Kidney (tissue), 14 donors: ENCODE results near the gene SLC23A2. TPM values are rescaled to one million over a fixed set of nuclear protein-coding genes. Genes with fewer than 3 reads are reported as not detected.

ENCODE experiments used
- DNase-seq, 5 donors: peaks; one replicate each; pipeline ENCODE4 v3.0.0-alpha.2; 2013 to 2020
- FAIRE-seq: peaks from 2 replicates; lab custom pipeline; 2012; peaks lifted over from hg19 to GRCh38; lab: Jason Lieb, UNC
- H3K27ac ChIP-seq, 2 donors: one replicate each; pipeline ENCODE4 v1.7.0; 2013; ENCODE audit warnings: low read depth in 2 of 2, low read length in 2 of 2, inconsistent platforms in 1 of 2
- H3K27me3 ChIP-seq: one replicate; pipeline ENCODE4 v1.7.1; 2013; ENCODE audit warnings: low read length, inconsistent platforms; ENCODE audit not compliant: control insufficient read depth, insufficient read depth
- H3K36me3 ChIP-seq, 3 donors: one replicate each; pipeline versions ENCODE4 v1.7.0 to v1.7.1; 2013; ENCODE audit warnings: low read length in 3 of 3, control low read depth in 1 of 3, inconsistent platforms in 1 of 3; ENCODE audit not compliant: insufficient read depth in 3 of 3, control insufficient read depth in 2 of 3
- H3K4me1 ChIP-seq, 3 donors: one replicate each; pipeline versions ENCODE4 v1.7.0 to v1.7.1; 2013; ENCODE audit warnings: low read length in 3 of 3, inconsistent platforms in 1 of 3, low read depth in 1 of 3; ENCODE audit not compliant: control insufficient read depth in 2 of 3, insufficient read depth in 2 of 3
- H3K4me3 ChIP-seq, 3 donors: one replicate each; pipeline versions ENCODE4 v1.7.0 to v1.8.1; 2013; ENCODE audit warnings: low read length in 3 of 3, control low read depth in 1 of 3, inconsistent platforms in 1 of 3
- H3K9ac ChIP-seq, 3 donors: one replicate each; pipeline versions ENCODE4 v1.7.0 to v1.7.1; 2013; ENCODE audit warnings: low read length in 3 of 3, control low read depth in 1 of 3, inconsistent platforms in 1 of 3
- H3K9me3 ChIP-seq, 3 donors: one replicate each; pipeline versions ENCODE4 v1.7.0 to v1.7.1; 2013; ENCODE audit warnings: low read length in 3 of 3, control low read depth in 1 of 3, inconsistent platforms in 1 of 3; ENCODE audit not compliant: control insufficient read depth in 2 of 3, insufficient read depth in 1 of 3
- CTCF ChIP-seq: IDR thresholded peaks from 3 replicates; pipeline ENCODE4 v1.5.1; 2012; ENCODE audit warnings: mild to moderate bottlenecking, moderate library complexity, borderline replicate concordance; ENCODE audit not compliant: insufficient read depth; ENCODE audit errors: extremely low read depth
- intact Hi-C: fragments of 100-400 bp; cut with DNase I; formaldehyde crosslinking; loops from one replicate; pipeline ENCODE4 v1.11.1; 2022
- polyA plus RNA-seq: library from polyadenylated mRNA; stranded (reverse); fragments of 350-450 nt; fragmentation: Illumina TruSeq; extraction: RNeasy Lipid Tissue Mini Kit (QIAGEN cat#74804); gene quantifications from one replicate; pipeline ENCODE4 v1.2.3, GENCODE V29; 2014; ENCODE audit warnings: low read depth, low replicate concordance; ENCODE audit not compliant: insufficient read depth
- total RNA-seq: library from RNA; stranded (reverse); fragmentation: NEBNext Ultra II Directional; extraction: Animal tissue kit (Norgen Biotek cat#: 25700); gene quantifications from one replicate; pipeline ENCODE4 v1.2.1, GENCODE V29; 2021
- donor health status: control.
- donor health status: control.
- donor health status: control.
- donor health status: control.
- donor health status: control.
- donor health status: DM: yes; HTN: yes; CAD: no.
- donor health status: Normal renal cell carcinoma (clear cell type).

The SLC23A2 gene
- total and polyA plus RNA-seq, 2 donors from 2014 or later, result 4.8 to 20.5 TPM

GRCh38 chr20:4813076-4813862 lies 188.0 kb downstream of the SLC23A2 start:
- intact Hi-C loops, result no loop called here
- Histone ChIP-seq H3K9me3 (no peaks in the 10 kb centered on the region), H3K27ac (peak overlapping the region; percentile 33 to 71), H3K36me3 (no peaks in the 10 kb centered on the region), H3K27me3 (no peaks in the 10 kb centered on the region), H3K4me3 (no peak overlapping the region), H3K9ac (no peak overlapping the region), H3K4me1 (peaks cover 3 to 10% (median 3%) of the 10 kb centered on the region in 3 donors)
- DNase-seq (peak; percentile 73 to 87 (median 82)), FAIRE-seq (no peak)
- TF ChIP-seq CTCF, result no peak

DNA sequence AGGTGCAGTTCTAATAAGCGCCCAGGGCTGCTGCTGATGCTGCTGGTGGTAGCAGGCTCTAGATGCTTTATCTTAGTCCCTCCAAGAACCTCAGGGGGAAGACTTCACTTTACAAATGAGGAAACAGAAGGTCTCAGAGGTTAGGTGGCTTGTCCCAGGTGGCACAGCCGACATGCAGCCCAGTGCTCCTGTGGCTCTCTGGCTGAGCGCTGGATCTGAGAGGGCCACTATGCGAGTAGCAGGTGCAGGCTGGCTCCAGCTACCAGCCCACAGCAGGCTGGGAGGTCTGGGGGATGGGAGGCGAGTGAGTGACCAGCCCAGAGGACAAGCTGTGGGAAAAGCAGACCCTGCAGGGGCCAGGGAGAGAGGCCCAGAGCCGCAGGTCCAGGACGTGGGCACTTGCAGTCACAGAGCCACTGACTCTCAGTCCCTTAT lies 188.7 kb downstream of the SLC23A2 start:
- DNase-seq, result peak in 1 of 5 donors; percentile 69
- TF ChIP-seq CTCF, result no peak
- no peak for FAIRE-seq
- intact Hi-C loops, result no loop called here
- H3K9ac ChIP-seq, result no peak overlapping the region
- H3K4me3 ChIP-seq, result no peak overlapping the region
- H3K27ac ChIP-seq, result peak overlapping the region in 1 of 2 donors; percentile 50
- no peaks in the 10 kb centered on the region for H3K36me3 ChIP-seq
- no peaks in the 10 kb centered on the region for H3K9me3 ChIP-seq
- no peaks in the 10 kb centered on the region for H3K27me3 ChIP-seq
- H3K4me1 ChIP-seq, result peaks cover 3 to 10% (median 3%) of the 10 kb centered on the region in 3 donors

DNA sequence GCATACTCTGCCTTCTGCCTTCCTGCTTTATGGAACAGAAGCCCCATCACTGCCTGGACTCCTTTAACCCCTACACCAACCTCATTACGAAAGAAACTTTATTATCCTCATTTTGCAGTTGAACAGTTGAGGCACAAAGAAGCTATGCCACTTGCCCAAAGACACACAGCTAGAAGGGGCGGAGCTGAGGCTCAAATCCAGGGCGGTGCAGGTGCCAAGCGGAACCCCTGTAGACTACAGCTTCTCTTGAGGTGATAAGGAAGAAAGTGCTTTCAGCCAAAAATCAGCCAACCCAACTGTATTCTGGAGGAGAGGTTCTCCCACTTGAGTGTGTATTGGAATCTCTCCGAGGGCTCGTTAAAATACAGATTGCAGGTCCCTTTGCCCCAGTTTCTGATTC lies 189.1 kb downstream of the SLC23A2 start:
- no peak overlapping the region for H3K4me3 ChIP-seq

More for the DNA sequence above, 189.1 kb downstream of the SLC23A2 start:
- no peak for TF ChIP-seq CTCF
- Histone ChIP-seq H3K4me1 (peaks cover 3 to 10% (median 3%) of the 10 kb centered on the region in 3 donors), H3K27ac (peak overlapping the region in 1 of 2 donors; percentile 50), H3K9me3 (no peaks in the 10 kb centered on the region), H3K9ac (no peak overlapping the region), H3K36me3 (no peaks in the 10 kb centered on the region), H3K27me3 (no peaks in the 10 kb centered on the region)
- DNase-seq (peak in 1 of 5 donors; percentile 29), FAIRE-seq (no peak)
- intact Hi-C loops, result no loop called here
